A549 (cell line): ENCODE measurements around the gene NAIP.
"Not testable (repeated sequence)": the region's sequence is repeated elsewhere in the genome, so short reads cannot be mapped to it uniquely, and the experiment has no call there.

Source experiments
- CBX2 ChIP-seq: fragments of 200-600 bp; sonication (generic); IDR thresholded peaks from 2 replicates; pipeline ENCODE4 v1.6.1; 2016; ENCODE audit warnings: low read depth, mild to moderate bottlenecking, borderline replicate concordance
- CTCF ChIP-seq: fragments of >200 bp; sonication (Bioruptor Twin); formaldehyde crosslinking; IDR thresholded peaks from 3 replicates; pipeline ENCODE4 v1.5.1; 2016
- ELK1 ChIP-seq: fragments of 150-350 bp; IDR thresholded peaks from 2 replicates; pipeline ENCODE4 v1.6.1; 2014; ENCODE audit warnings: low read depth, mild to moderate bottlenecking, low read length
- JUNB ChIP-seq: fragments of >200 bp; sonication (Bioruptor Twin); formaldehyde crosslinking; IDR thresholded peaks from 2 replicates; pipeline ENCODE4 v1.6.1; 2016
- MYC ChIP-seq: IDR thresholded peaks from 2 replicates; pipeline ENCODE4 v1.6.1; 2012; ENCODE audit warnings: mild to moderate bottlenecking, inconsistent platforms, low read length, improper control_type of control experiment, borderline replicate concordance
- RFX5 ChIP-seq: fragments of 450-650 bp; IDR thresholded peaks from 2 replicates; pipeline ENCODE4 v1.7.1; 2014; ENCODE audit warnings: antibody characterized with exemption, mild to moderate bottlenecking, moderate library complexity
- TF ChIP-seq, protein P1 (sequence below): fragments of >200 bp; sonication (Bioruptor Twin); formaldehyde crosslinking; IDR thresholded peaks from 3 replicates; pipeline ENCODE4 v1.6.1; 2016
- TF ChIP-seq, protein P2 (sequence below): IDR thresholded peaks from 2 replicates; pipeline ENCODE4 v1.6.1; 2012; ENCODE audit warnings: low read depth, borderline replicate concordance
- TF ChIP-seq, protein P3 (sequence below): IDR thresholded peaks from 2 replicates; pipeline ENCODE4 v1.6.1; 2012

DNA sequence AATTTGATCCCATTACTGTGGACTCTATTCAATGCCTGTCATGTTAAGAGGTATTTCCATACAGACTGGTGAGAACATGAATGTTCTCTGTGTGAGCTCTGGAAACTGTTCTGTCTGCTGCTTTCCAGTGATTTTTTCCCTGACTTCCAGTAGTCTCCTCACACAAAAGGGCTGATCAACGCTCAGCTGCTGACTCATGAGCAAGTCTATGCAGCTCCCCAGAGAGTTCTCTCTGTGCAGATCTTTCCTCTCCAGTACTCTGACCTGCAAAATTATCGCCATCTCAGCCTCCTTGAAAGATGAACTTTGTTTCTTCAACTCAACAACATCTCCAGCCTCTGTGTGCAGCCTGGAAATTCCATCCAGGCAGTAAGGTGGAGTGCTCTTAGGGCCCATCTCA is 19.0 kb upstream of the NAIP start:
- TF ChIP-seq JUNB, CTCF, MYC, ELK1, CBX2, RFX5: not testable (repeated sequence)
- TF ChIP-seq, protein P1, sequence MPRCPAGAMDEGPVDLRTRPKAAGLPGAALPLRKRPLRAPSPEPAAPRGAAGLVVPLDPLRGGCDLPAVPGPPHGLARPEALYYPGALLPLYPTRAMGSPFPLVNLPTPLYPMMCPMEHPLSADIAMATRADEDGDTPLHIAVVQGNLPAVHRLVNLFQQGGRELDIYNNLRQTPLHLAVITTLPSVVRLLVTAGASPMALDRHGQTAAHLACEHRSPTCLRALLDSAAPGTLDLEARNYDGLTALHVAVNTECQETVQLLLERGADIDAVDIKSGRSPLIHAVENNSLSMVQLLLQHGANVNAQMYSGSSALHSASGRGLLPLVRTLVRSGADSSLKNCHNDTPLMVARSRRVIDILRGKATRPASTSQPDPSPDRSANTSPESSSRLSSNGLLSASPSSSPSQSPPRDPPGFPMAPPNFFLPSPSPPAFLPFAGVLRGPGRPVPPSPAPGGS, result not testable (repeated sequence)
- TF ChIP-seq, protein P2, sequence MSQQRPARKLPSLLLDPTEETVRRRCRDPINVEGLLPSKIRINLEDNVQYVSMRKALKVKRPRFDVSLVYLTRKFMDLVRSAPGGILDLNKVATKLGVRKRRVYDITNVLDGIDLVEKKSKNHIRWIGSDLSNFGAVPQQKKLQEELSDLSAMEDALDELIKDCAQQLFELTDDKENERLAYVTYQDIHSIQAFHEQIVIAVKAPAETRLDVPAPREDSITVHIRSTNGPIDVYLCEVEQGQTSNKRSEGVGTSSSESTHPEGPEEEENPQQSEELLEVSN, result not testable (repeated sequence)
- TF ChIP-seq, protein P3, sequence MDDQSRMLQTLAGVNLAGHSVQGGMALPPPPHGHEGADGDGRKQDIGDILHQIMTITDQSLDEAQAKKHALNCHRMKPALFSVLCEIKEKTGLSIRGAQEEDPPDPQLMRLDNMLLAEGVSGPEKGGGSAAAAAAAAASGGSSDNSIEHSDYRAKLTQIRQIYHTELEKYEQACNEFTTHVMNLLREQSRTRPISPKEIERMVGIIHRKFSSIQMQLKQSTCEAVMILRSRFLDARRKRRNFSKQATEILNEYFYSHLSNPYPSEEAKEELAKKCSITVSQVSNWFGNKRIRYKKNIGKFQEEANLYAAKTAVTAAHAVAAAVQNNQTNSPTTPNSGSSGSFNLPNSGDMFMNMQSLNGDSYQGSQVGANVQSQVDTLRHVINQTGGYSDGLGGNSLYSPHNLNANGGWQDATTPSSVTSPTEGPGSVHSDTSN, result not testable (repeated sequence)
